Measurements from ENCODE around the gene GTF3C4.
"Not testable (repeated sequence)": the region's sequence is repeated elsewhere in the genome, so short reads cannot be mapped to it uniquely, and the experiment has no call there.

GRCh38 chr9:132718381-132718928 is 48.2 kb downstream of the GTF3C4 start:
- not testable (repeated sequence) for TF ChIP-seq TAF1 (IDR thresholded peaks at IDR 0.05; ENCODE audit: borderline replicate concordance, low read depth, low read length); POLR2A (IDR thresholded peaks at IDR 0.05; ENCODE audit: low read depth, low read length); POLR2AphosphoS5 (IDR thresholded peaks at IDR 0.05; ENCODE audit: low read depth, low read length)
